Tibial artery (tissue), 4 donors: ENCODE data around the gene PGGHG.

ENCODE experiments used
- DNase-seq, 2 donors: peaks; one replicate each; pipeline ENCODE4 v3.0.0-alpha.2; 2019
- H3K27ac ChIP-seq, 2 donors: fragments of 200-600 bp; sonication (generic) in 1 of 2; 1 replicate in 1 of 2; 2 replicates in 1 of 2; pipeline ENCODE4 v1.5.1; 2018 to 2019; ENCODE audit warnings: mild to moderate bottlenecking in 1 of 2
- H3K27me3 ChIP-seq, 2 donors: fragments of 200-600 bp; sonication (generic) in 1 of 2; one replicate each; pipeline versions ENCODE4 v1.5.1 to v1.6.0; 2016 to 2019
- H3K36me3 ChIP-seq, 3 donors: fragments of 200-600 bp; sonication (generic) in 2 of 3; one replicate each; pipeline ENCODE4 v1.5.1; 2016 to 2019; ENCODE audit warnings: mild to moderate bottlenecking in 2 of 3
- H3K4me1 ChIP-seq, 4 donors: fragments of 200-600 bp; sonication (generic) in 2 of 4; 1 replicate in 3 of 4; 2 replicates in 1 of 4; pipeline ENCODE4 v1.5.1; 2016 to 2019
- H3K4me3 ChIP-seq, 2 donors: fragments of 200-600 bp; sonication (generic) in 1 of 2; 1 replicate in 1 of 2; 2 replicates in 1 of 2; pipeline ENCODE4 v1.5.1; 2018 to 2019; ENCODE audit warnings: mild to moderate bottlenecking in 2 of 2
- H3K9me3 ChIP-seq, 3 donors: fragments of 200-600 bp; sonication (generic) in 1 of 3; one replicate each; pipeline ENCODE4 v1.5.1; 2016 to 2019
- intact Hi-C: fragments of 100-400 bp; cut with DNase I; formaldehyde crosslinking; loops from one replicate; pipeline ENCODE4 v1.15.0; 2023; ENCODE audit warnings: low total_unique reads
- TF ChIP-seq, protein P1 (sequence below), 2 experiments: fragments of 200-600 bp in 1 of 2; fragments of 450-650 bp in 1 of 2; IDR thresholded peaks; one replicate each; pipeline ENCODE4 v1.5.1; 2017 to 2019; ENCODE audit warnings: antibody characterized with exemption in 2 of 2, mild to moderate bottlenecking in 1 of 2, moderate library complexity in 1 of 2

PGGHG gene

DNA sequence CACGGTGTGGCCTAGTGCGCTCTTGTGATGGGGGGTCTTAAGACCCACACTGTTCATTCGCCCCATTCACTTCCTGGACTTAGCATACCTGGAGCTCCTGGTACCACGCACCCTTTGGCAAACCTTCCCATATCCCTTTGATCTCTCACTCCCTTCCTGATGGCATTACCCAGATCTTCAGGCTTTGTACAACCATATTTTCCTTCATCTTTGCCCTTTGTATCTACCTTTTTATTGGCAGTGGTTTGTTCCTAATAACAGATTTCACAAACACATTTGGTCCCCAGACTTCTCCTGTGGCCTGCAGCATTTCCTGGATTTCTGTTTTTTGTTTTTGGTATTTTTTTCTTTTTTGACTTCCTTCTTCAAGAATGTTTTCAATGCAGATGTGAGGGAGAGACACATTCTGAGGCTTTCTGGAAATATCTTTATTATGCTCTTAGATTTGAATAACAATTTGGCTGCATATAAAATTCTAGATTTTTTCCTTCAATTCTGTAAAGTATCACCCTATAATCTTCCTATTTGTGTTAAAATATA, 47.8 kb downstream of the PGGHG start:
- TF ChIP-seq, protein P1, sequence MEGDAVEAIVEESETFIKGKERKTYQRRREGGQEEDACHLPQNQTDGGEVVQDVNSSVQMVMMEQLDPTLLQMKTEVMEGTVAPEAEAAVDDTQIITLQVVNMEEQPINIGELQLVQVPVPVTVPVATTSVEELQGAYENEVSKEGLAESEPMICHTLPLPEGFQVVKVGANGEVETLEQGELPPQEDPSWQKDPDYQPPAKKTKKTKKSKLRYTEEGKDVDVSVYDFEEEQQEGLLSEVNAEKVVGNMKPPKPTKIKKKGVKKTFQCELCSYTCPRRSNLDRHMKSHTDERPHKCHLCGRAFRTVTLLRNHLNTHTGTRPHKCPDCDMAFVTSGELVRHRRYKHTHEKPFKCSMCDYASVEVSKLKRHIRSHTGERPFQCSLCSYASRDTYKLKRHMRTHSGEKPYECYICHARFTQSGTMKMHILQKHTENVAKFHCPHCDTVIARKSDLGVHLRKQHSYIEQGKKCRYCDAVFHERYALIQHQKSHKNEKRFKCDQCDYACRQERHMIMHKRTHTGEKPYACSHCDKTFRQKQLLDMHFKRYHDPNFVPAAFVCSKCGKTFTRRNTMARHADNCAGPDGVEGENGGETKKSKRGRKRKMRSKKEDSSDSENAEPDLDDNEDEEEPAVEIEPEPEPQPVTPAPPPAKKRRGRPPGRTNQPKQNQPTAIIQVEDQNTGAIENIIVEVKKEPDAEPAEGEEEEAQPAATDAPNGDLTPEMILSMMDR (IDR thresholded peaks at IDR 0.05), result no peak
- intact Hi-C loops, result no loop called here
- H3K36me3 ChIP-seq, result no peaks in the 10 kb centered on the region
- no peaks in the 10 kb centered on the region for H3K9me3 ChIP-seq
- H3K27ac ChIP-seq, result no peak overlapping the region
- H3K27me3 ChIP-seq, result no peaks in the 10 kb centered on the region
- no peak for DNase-seq
- peaks cover 0 to 8% (median 0%) of the 10 kb centered on the region in 4 donors for H3K4me1 ChIP-seq
- H3K4me3 ChIP-seq, result no peak overlapping the region

DNA sequence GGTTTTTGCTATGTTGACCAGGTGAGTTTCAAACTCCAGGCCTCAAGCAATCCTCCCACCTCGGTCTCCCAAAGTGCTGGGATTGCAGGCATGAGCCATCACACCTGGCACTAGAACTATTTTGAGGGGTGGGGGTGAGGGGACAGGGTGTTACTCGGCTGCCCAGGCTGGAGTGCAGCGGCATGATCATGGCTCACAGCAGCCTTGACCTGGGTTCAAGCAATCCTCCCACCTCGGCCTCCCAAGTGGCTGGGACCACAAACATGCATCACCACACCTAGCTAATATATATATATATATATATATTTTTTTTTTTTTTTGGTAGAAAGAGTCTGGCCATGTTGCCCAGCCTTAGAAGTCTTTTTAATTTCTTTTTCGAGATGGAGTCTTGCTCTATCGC, 48.8 kb downstream of the PGGHG start:
- no peaks in the 10 kb centered on the region for H3K9me3 ChIP-seq
- intact Hi-C loops, result no loop called here
- TF ChIP-seq, protein P1 (IDR thresholded peaks at IDR 0.05), result no peak
- H3K4me1 ChIP-seq, result peaks cover 0 to 8% (median 0%) of the 10 kb centered on the region in 4 donors
- peak in 1 of 2 donors; percentile 16 for DNase-seq
- H3K4me3 ChIP-seq, result no peak overlapping the region
- H3K27me3 ChIP-seq, result no peaks in the 10 kb centered on the region
- H3K27ac ChIP-seq, result no peak overlapping the region
- no peaks in the 10 kb centered on the region for H3K36me3 ChIP-seq

DNA sequence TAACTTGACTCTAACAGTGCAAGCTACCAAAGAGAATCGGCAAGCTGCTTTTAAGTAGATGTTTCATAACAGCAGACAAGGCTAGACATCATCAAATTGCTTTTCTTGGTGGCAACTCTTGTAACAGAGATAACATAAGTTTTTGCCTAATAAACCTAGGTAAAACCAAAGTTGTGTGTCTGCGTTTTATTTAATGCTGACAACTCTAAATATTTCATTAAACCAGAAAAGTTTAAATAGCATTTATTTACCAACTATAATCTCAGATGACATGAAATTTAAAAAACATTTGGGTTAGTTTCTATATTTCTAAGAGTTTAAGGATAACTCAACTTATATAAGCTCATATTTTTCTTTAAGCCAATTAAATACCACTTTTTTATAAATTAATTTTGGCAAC, 51.0 kb downstream of the PGGHG start:
- H3K4me3 ChIP-seq, result no peak overlapping the region
- H3K36me3 ChIP-seq, result no peaks in the 10 kb centered on the region
- TF ChIP-seq, protein P1 (IDR thresholded peaks at IDR 0.05), result no peak
- H3K9me3 ChIP-seq, result no peaks in the 10 kb centered on the region
- intact Hi-C loops, result no loop called here
- no peaks in the 10 kb centered on the region for H3K27me3 ChIP-seq
- H3K27ac ChIP-seq, result no peak overlapping the region
- peaks cover 0 to 8% (median 0%) of the 10 kb centered on the region in 4 donors for H3K4me1 ChIP-seq
- DNase-seq, result no peak

DNA sequence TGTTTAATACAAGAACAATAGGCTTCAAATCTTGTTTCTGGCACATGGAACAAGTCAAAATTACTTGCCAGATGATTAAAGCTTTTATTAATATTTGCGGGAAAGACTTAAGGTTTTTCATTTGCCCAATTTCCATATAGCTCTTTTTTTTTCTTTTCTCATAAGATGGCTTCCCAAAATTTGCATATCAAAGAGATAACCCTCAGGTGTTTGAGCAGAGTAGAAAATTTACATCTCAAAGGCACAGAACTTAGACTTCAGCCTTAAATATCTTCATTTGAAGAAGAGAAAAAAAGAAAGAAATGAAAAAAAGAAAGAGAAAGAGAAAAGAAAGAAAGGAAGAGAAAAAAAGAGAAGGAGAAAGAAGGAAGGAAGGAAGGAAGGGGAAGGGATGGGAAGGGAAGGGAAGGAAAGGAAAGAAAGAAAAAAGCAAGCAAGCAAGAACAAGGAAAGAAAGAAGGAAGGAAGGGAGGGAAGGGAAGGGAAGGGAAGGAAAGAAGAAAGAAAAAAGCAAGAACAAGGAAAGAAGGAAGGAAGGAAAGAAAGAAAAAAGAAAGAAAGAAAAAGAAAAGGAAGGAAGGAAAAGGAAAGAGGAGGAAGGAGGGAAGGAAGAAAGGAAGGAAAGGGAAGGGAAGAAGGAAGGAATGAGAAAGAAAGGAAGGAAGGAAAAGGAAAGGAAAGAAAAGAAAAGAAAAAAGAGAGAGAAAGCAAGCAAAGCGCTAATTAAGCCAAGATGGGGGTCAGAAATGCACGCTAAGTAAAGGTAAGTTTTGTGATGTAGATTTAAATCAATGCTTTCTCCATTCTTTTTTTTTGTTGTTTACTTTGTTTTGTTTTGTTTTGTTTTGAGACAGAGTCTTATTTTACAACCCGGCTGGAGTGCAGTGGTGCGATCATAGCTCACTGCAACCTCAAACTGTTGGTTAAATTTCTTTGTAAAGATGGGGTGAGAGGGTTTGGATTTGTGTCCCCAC, 51.9 kb downstream of the PGGHG start:
- Histone ChIP-seq H3K27ac (no peak overlapping the region), H3K27me3 (no peaks in the 10 kb centered on the region), H3K4me1 (peaks cover 0 to 7% (median 0%) of the 10 kb centered on the region in 4 donors), H3K36me3 (no peaks in the 10 kb centered on the region), H3K4me3 (no peak overlapping the region), H3K9me3 (no peaks in the 10 kb centered on the region)
- DNase-seq, result no peak
- TF ChIP-seq, protein P1 (IDR thresholded peaks at IDR 0.05), result no peak
- intact Hi-C loops, result no loop called here

DNA sequence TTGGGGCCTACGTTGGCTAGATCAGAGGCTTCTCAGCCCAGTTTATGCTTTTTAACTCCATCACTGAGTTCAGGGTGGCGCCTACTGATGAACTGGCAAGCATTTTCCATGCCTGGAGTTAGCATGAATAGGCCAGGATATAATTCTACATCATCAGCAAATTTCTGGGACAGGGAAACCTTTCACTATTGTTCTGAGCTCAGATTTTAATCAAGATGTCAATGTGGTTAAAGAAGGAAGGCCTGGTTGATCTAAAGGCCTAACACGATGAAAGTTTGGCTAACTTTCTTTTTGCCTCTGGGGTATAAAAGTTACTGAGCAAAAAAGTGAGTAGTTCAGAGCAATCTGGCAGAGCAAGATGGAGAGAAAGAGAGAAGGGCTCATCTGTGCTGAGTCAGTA, 53.4 kb downstream of the PGGHG start:
- TF ChIP-seq, protein P1 (IDR thresholded peaks at IDR 0.05), result no peak
- H3K4me3 ChIP-seq, result no peak overlapping the region
- H3K27me3 ChIP-seq, result no peaks in the 10 kb centered on the region
- intact Hi-C loops, result no loop called here
- no peaks in the 10 kb centered on the region for H3K9me3 ChIP-seq
- H3K27ac ChIP-seq, result no peak overlapping the region
- no peak for DNase-seq
- H3K36me3 ChIP-seq, result no peaks in the 10 kb centered on the region
- no peaks in the 10 kb centered on the region for H3K4me1 ChIP-seq
